Testis (tissue), 2 donors: ENCODE results near the gene NECAB2.

Experiments used
- CTCF ChIP-seq, 3 experiments: fragments of 450-650 bp in 2 of 3; fragments of 200-600 bp in 1 of 3; sonication (generic) in 1 of 3; IDR thresholded peaks; one replicate each; pipeline ENCODE4 v1.5.1; 2016 to 2019; ENCODE audit warnings: antibody characterized with exemption in 3 of 3, mild to moderate bottlenecking in 2 of 3, moderate library complexity in 1 of 3
- POLR2A ChIP-seq: fragments of 450-650 bp; IDR thresholded peaks from one replicate; pipeline ENCODE4 v1.6.1; 2017; ENCODE audit warnings: antibody characterized with exemption, mild to moderate bottlenecking, moderate library complexity

GRCh38 chr16:83973581-83974385 lies 5.7 kb downstream of the NECAB2 start:
- TF ChIP-seq CTCF (IDR thresholded peaks at IDR 0.05) (no peak), POLR2A (no peak)
